HepG2 (cell line): ENCODE results near the gene GNPAT. TPM values are rescaled to one million over a fixed set of nuclear protein-coding genes. Genes with fewer than 3 reads are reported as not detected.

Experiments
- ATF1 ChIP-seq: IDR thresholded peaks from 2 replicates; pipeline ENCODE4 v1.6.1; 2016; ENCODE audit warnings: mild to moderate bottlenecking, control low read depth
- ATM ChIP-seq: fragments of 450-650 bp; IDR thresholded peaks from 2 replicates; pipeline ENCODE4 v1.7.1; 2017; ENCODE audit warnings: mild to moderate bottlenecking, borderline replicate concordance
- CEBPB ChIP-seq: IDR thresholded peaks from 2 replicates; pipeline ENCODE4 v1.6.1; 2011; ENCODE audit warnings: low read depth, low read length, improper control_type of control experiment, borderline replicate concordance
- CREM ChIP-seq, 2 experiments: sonication (generic) in 1 of 2; formaldehyde crosslinking in 1 of 2; IDR thresholded peaks; 2 replicates each; pipeline versions ENCODE4 v1.4.0 to v1.6.1; 2016 to 2020; ENCODE audit warnings: antibody characterized with exemption in 1 of 2, mild to moderate bottlenecking in 1 of 2, missing genetic modification reagents in 1 of 2
- DPF2 ChIP-seq: sonication (generic); formaldehyde crosslinking; IDR thresholded peaks from 2 replicates; pipeline ENCODE4 v1.4.0; 2020; ENCODE audit warnings: mild to moderate bottlenecking, low read depth, missing genetic modification reagents, borderline replicate concordance
- ELF4 ChIP-seq: sonication (generic); formaldehyde crosslinking; IDR thresholded peaks from 2 replicates; pipeline ENCODE4 v1.5.0; 2020; ENCODE audit warnings: missing genetic modification reagents, mild to moderate bottlenecking, moderate library complexity, borderline replicate concordance
- ERF ChIP-seq: IDR thresholded peaks from 2 replicates; pipeline ENCODE4 v1.6.1; 2018; ENCODE audit warnings: missing biosample characterization, missing genetic modification reagents
- FOXJ3 ChIP-seq: sonication (generic); formaldehyde crosslinking; IDR thresholded peaks from 2 replicates; pipeline ENCODE4 v1.4.0; 2020; ENCODE audit warnings: missing genetic modification reagents, mild to moderate bottlenecking, borderline replicate concordance
- KAT2B ChIP-seq: fragments of 150-350 bp; IDR thresholded peaks from 2 replicates; pipeline ENCODE4 v1.6.1; 2014; ENCODE audit warnings: low read depth, low read length, borderline replicate concordance
- MIER2 ChIP-seq: IDR thresholded peaks from 2 replicates; pipeline ENCODE4 v1.6.1; 2016; ENCODE audit warnings: missing biosample characterization, missing genetic modification reagents
- NCOA5 ChIP-seq: sonication (generic); formaldehyde crosslinking; IDR thresholded peaks from 2 replicates; pipeline ENCODE4 v1.4.0; 2020; ENCODE audit warnings: missing genetic modification reagents
- PAX8 ChIP-seq: sonication (generic); formaldehyde crosslinking; IDR thresholded peaks from 2 replicates; pipeline ENCODE4 v1.8.0; 2022; ENCODE audit warnings: mild to moderate bottlenecking, missing genetic modification reagents, borderline replicate concordance
- PRPF4 ChIP-seq: fragments of 200-400 bp; formaldehyde crosslinking; IDR thresholded peaks from 2 replicates; pipeline ENCODE4 v1.6.1; 2016; ENCODE audit warnings: low read length, low read depth; ENCODE audit not compliant: poor library complexity, severe bottlenecking
- PTBP1 ChIP-seq: fragments of 200-400 bp; formaldehyde crosslinking; IDR thresholded peaks from 2 replicates; pipeline ENCODE4 v1.6.1; 2018; ENCODE audit warnings: low read length, low read depth; ENCODE audit not compliant: poor library complexity, severe bottlenecking
- RAD51 ChIP-seq: fragments of 450-650 bp; IDR thresholded peaks from 2 replicates; pipeline ENCODE4 v1.6.1; 2016; ENCODE audit warnings: borderline replicate concordance
- RBAK ChIP-seq: sonication (generic); formaldehyde crosslinking; IDR thresholded peaks from 2 replicates; pipeline ENCODE4 v1.5.1; 2020; ENCODE audit warnings: mild to moderate bottlenecking, missing genetic modification reagents
- SOX6 ChIP-seq, 2 experiments: fragments of 450-650 bp in 1 of 2; sonication (generic) in 1 of 2; formaldehyde crosslinking in 1 of 2; IDR thresholded peaks; 2 replicates each; pipeline versions ENCODE4 v1.4.0 to v1.6.1; 2017 to 2020; ENCODE audit warnings: antibody characterized with exemption in 1 of 2, mild to moderate bottlenecking in 1 of 2, missing genetic modification reagents in 1 of 2
- ZNF281 ChIP-seq: sonication (generic); formaldehyde crosslinking; IDR thresholded peaks from 2 replicates; pipeline ENCODE4 v1.4.0; 2020; ENCODE audit warnings: missing genetic modification reagents, borderline replicate concordance
- ZNF317 ChIP-seq: sonication (generic); formaldehyde crosslinking; IDR thresholded peaks from 2 replicates; pipeline ENCODE4 v1.5.0; 2020; ENCODE audit warnings: mild to moderate bottlenecking, missing genetic modification reagents
- ZNF446 ChIP-seq: sonication (generic); formaldehyde crosslinking; IDR thresholded peaks from 2 replicates; pipeline ENCODE4 v1.5.0; 2020; ENCODE audit warnings: mild to moderate bottlenecking, missing genetic modification reagents
- ZNF552 ChIP-seq: sonication (generic); formaldehyde crosslinking; IDR thresholded peaks from 2 replicates; pipeline ENCODE4 v1.9.0; 2022; ENCODE audit warnings: missing genetic modification reagents, mild to moderate bottlenecking, borderline replicate concordance
- ZNF788 ChIP-seq: sonication (generic); formaldehyde crosslinking; IDR thresholded peaks from 2 replicates; pipeline ENCODE4 v1.5.0; 2020; ENCODE audit warnings: mild to moderate bottlenecking, missing genetic modification reagents, borderline replicate concordance
- ZNF792 ChIP-seq: IDR thresholded peaks from 2 replicates; pipeline ENCODE4 v1.6.1; 2016
- ZSCAN9 ChIP-seq: IDR thresholded peaks from 2 replicates; pipeline ENCODE4 v1.6.1; 2016; ENCODE audit warnings: borderline replicate concordance
- polyA plus RNA-seq, 8 experiments: library from polyadenylated mRNA; depleted of rRNA in 3 of 8; stranded (reverse) in 7 of 8; unstranded in 1 of 8; fragments of >200 nt; fragmentation: Illumina TruSeq in 4 of 8; extraction: Trizol in 4 of 8; gene quantifications; 2 replicates each; pipeline versions ENCODE4 v1.2.1 to v1.2.3, GENCODE V29; 2011 to 2016; ENCODE audit warnings: low read depth in 4 of 8, missing spikeins in 1 of 8, mixed read lengths in 1 of 8; ENCODE audit not compliant: insufficient read depth in 1 of 8
- total RNA-seq, 5 experiments: library from RNA; depleted of rRNA; stranded (reverse); fragments of >200 nt; fragmentation: Illumina TruSeq; extraction: Trizol; gene quantifications; 2 replicates each; pipeline ENCODE4 v1.2.3, GENCODE V29; 2016; ENCODE audit warnings: low read depth in 1 of 5
- TF ChIP-seq, protein P1 (sequence below): IDR thresholded peaks from 2 replicates; pipeline ENCODE4 v1.6.1; 2018; ENCODE audit warnings: missing genetic modification reagents
- TF ChIP-seq, protein P2 (sequence below): sonication (generic); formaldehyde crosslinking; IDR thresholded peaks from 2 replicates; pipeline ENCODE4 v1.4.0; 2020; ENCODE audit warnings: missing genetic modification reagents
- TF ChIP-seq, protein P3 (sequence below): IDR thresholded peaks from 2 replicates; pipeline ENCODE4 v1.6.1; 2012; ENCODE audit warnings: inconsistent platforms

GNPAT gene
- total and polyA plus RNA-seq, 2 of the 13 experiments (the other 11 are each of a cell fraction or from before 2014, with no cell fraction given), result 58.3 to 114 TPM

- TF ChIP-seq, protein P1, sequence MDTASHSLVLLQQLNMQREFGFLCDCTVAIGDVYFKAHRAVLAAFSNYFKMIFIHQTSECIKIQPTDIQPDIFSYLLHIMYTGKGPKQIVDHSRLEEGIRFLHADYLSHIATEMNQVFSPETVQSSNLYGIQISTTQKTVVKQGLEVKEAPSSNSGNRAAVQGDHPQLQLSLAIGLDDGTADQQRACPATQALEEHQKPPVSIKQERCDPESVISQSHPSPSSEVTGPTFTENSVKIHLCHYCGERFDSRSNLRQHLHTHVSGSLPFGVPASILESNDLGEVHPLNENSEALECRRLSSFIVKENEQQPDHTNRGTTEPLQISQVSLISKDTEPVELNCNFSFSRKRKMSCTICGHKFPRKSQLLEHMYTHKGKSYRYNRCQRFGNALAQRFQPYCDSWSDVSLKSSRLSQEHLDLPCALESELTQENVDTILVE (CRISPR knock-in tag), result no peak
- TF ChIP-seq ZNF446 (CRISPR knock-in tag) (no peak), ZNF552 (CRISPR knock-in tag) (no peak), ERF (CRISPR knock-in tag) (peak; percentile 70; the same call in 1 of the 2 replicates), ATM (no peak), DPF2 (no peak), KAT2B (no peak), ZNF788 (CRISPR knock-in tag) (peak; percentile 72; the same call in 1 of the 2 replicates), ELF4 (no peak), ZNF792 (CRISPR knock-in tag) (no peak), ATF1 (CRISPR knock-in tag) (no peak), CEBPB (no peak), PAX8 (CRISPR knock-in tag) (no peak), PRPF4 (no peak), FOXJ3 (CRISPR knock-in tag) (peak; percentile 42; the same call in 1 of the 2 replicates), CREM (IDR thresholded peaks at IDR 0.05) (no peak), CREM (CRISPR knock-in tag; IDR thresholded peaks at IDR 0.05) (no peak), ZNF281 (no peak), RBAK (no peak), RAD51 (no peak), ZSCAN9 (CRISPR knock-in tag) (0 out of 2 replicates have a peak, but pooled peaks have one; percentile 58), MIER2 (peak; percentile 64; the same call in 1 of the 2 replicates), PTBP1 (no peak), ZNF317 (CRISPR knock-in tag) (no peak), NCOA5 (no peak), SOX6 (IDR thresholded peaks at IDR 0.05) (no peak), SOX6 (CRISPR knock-in tag; IDR thresholded peaks at IDR 0.05) (no peak)
- TF ChIP-seq, protein P2, sequence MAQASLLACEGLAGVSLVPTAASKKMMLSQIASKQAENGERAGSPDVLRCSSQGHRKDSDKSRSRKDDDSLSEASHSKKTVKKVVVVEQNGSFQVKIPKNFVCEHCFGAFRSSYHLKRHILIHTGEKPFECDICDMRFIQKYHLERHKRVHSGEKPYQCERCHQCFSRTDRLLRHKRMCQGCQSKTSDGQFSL, result no peak
- TF ChIP-seq, protein P3, sequence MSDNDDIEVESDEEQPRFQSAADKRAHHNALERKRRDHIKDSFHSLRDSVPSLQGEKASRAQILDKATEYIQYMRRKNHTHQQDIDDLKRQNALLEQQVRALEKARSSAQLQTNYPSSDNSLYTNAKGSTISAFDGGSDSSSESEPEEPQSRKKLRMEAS, result peak; percentile 36; the same call in 1 of the 2 replicates
Measured at GRCh38 chr1:231211005-231211857, 29.8 kb upstream of the GNPAT start (continued).
